HPDE6-E6E7 (cell line): ENCODE results near the gene C12orf56.
"Not testable (repeated sequence)": the region's sequence is repeated elsewhere in the genome, so short reads cannot be mapped to it uniquely, and the experiment has no call there.

Source experiments
- DNase-seq: peaks from one replicate; pipeline ENCODE4 v3.0.0; 2011; ENCODE audit warnings: missing footprints; ENCODE audit errors: extremely low spot score

Gene C12orf56

GRCh38 chr12:64304571-64304970 is 86.0 kb downstream of the C12orf56 start:
- DNase-seq: no peak

GRCh38 chr12:64299628-64300027 is 90.9 kb downstream of the C12orf56 start:
- DNase-seq: no peak

- DNase-seq: no peak
Measured at GRCh38 chr12:64296301-64296700, 94.3 kb downstream of the C12orf56 start.

GRCh38 chr12:64293654-64294364 is 96.7 kb downstream of the C12orf56 start:
- no peak for DNase-seq

GRCh38 chr12:64293174-64293573 is 97.4 kb downstream of the C12orf56 start:
- not testable (repeated sequence) for DNase-seq

- DNase-seq: no peak
Measured at GRCh38 chr12:64286521-64286920, 104.0 kb downstream of the C12orf56 start.

GRCh38 chr12:64284256-64284655 is 106.3 kb downstream of the C12orf56 start:
- no peak for DNase-seq

GRCh38 chr12:64278421-64278820 is 112.1 kb downstream of the C12orf56 start:
- DNase-seq: no peak

- peak; percentile 19 for DNase-seq
Measured at GRCh38 chr12:64273527-64274403, 116.8 kb downstream of the C12orf56 start.

- DNase-seq: no peak
Measured at GRCh38 chr12:64270411-64270810, 120.1 kb downstream of the C12orf56 start.

GRCh38 chr12:64269161-64269560 is 121.4 kb downstream of the C12orf56 start:
- no peak for DNase-seq

GRCh38 chr12:64268409-64268808 is 122.1 kb downstream of the C12orf56 start:
- DNase-seq: no peak

- no peak for DNase-seq
Measured at GRCh38 chr12:64265839-64266238, 124.7 kb downstream of the C12orf56 start.

- no peak for DNase-seq
Measured at GRCh38 chr12:64261813-64262212, 128.7 kb downstream of the C12orf56 start.

- DNase-seq: no peak
Measured at GRCh38 chr12:64258576-64258975, 132.0 kb downstream of the C12orf56 start.

- no peak for DNase-seq
Measured at GRCh38 chr12:64256166-64256800, 134.3 kb downstream of the C12orf56 start.

- no peak for DNase-seq
Measured at GRCh38 chr12:64255249-64255648, 135.3 kb downstream of the C12orf56 start.

- no peak for DNase-seq
Measured at GRCh38 chr12:64253356-64253755, 137.2 kb downstream of the C12orf56 start.

- DNase-seq: no peak
Measured at GRCh38 chr12:64252681-64253080, 137.9 kb downstream of the C12orf56 start.

GRCh38 chr12:64243809-64244208 is 146.7 kb downstream of the C12orf56 start:
- DNase-seq: no peak

- no peak for DNase-seq
Measured at GRCh38 chr12:64240781-64241180, 149.8 kb downstream of the C12orf56 start.

GRCh38 chr12:64237382-64237781 is 153.2 kb downstream of the C12orf56 start:
- no peak for DNase-seq
